Measurements from ENCODE around the gene TGDS. TPM values are rescaled to one million over a fixed set of nuclear protein-coding genes. Genes with fewer than 3 reads are reported as not detected.
A peak's percentile ranks its signal among the peaks of the same experiment; 100 is the strongest.
"Not testable (repeated sequence)": the region's sequence is repeated elsewhere in the genome, so short reads cannot be mapped to it uniquely, and the experiment has no call there.

TGDS gene, protein sequence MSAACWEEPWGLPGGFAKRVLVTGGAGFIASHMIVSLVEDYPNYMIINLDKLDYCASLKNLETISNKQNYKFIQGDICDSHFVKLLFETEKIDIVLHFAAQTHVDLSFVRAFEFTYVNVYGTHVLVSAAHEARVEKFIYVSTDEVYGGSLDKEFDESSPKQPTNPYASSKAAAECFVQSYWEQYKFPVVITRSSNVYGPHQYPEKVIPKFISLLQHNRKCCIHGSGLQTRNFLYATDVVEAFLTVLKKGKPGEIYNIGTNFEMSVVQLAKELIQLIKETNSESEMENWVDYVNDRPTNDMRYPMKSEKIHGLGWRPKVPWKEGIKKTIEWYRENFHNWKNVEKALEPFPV
- 10 to 100 TPM; 18.2 to 23.1 (median 20.8) TPM for polyA plus RNA-seq (ENCODE audit: insufficient read length in 4 of 4)

DNA sequence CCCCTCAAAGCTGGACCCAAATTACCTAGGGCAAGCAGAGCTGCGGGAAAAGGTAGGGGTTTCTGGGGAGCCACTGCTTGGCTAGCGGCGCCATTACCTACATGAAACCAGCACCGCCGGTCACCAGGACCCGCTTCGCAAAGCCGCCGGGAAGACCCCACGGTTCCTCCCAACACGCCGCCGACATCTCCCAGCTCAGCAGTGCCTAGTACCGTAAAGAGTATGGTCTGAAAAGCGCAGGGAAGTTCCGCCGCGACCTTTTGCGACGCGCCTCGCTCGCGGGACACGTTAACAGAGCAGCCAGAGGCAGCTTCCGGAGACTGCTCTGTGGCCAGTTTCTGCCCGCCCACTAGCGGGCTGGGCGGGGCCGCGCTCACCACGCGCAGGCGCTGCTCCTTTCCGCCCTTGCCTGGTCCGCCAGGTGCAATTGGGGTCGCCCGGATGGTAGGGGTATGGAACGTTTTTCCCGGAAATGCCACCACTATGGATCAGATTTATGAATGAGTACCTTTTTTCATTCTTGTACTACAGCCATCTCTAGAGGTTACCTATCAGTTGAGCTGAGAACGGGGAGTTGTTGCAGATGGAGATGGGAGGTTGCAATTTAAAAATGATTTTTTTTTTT is at the start of gene TGDS:
TGDS (minus strand) TSS at position 203 of the 625 bp plus-strand sequence; CDS start at position 187, 16 bp downstream.
- peak; percentile 79 to 86 (median 83) for DNase-seq (ENCODE audit: low read depth in 4 of 4, low spot score in 3 of 4)

GRCh38 chr13:94641409-94641941 is 45.5 kb upstream of the TGDS start:
- DNase-seq (ENCODE audit: low read depth in 4 of 4, low spot score in 3 of 4): peak in 2 of 4 donors; percentile 32 to 42

DNA sequence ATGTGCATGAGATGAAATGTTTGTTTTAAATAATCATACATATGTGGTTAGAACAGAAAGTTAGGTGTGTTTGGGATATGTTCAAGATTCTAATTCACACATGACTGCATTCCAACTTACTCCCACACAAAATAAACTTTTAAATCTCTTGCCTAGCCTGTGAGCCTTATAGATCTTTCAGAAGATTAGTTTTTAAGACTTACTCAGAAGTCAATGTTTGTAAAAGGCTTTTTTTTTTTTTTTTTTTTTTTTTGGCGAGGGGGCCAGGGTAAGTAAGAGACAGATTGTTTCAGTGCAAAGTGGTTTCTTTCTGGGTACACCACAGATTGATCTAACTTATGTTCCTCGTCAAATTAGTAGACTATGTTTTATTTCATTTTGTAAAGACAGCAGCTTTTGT is 44.8 kb upstream of the TGDS start:
- DNase-seq (ENCODE audit: low read depth in 4 of 4, low spot score in 3 of 4): no peak

GRCh38 chr13:94637677-94638076 is 41.7 kb upstream of the TGDS start:
- DNase-seq (ENCODE audit: low read depth in 4 of 4, low spot score in 3 of 4): not testable (repeated sequence)

- no peak for DNase-seq (ENCODE audit: low read depth in 4 of 4, low spot score in 3 of 4)
Measured at GRCh38 chr13:94636942-94637578, 41.1 kb upstream of the TGDS start.

- not testable (repeated sequence) for DNase-seq (ENCODE audit: low read depth in 4 of 4, low spot score in 3 of 4)
Measured at GRCh38 chr13:94636096-94636495, 40.1 kb upstream of the TGDS start.

DNA sequence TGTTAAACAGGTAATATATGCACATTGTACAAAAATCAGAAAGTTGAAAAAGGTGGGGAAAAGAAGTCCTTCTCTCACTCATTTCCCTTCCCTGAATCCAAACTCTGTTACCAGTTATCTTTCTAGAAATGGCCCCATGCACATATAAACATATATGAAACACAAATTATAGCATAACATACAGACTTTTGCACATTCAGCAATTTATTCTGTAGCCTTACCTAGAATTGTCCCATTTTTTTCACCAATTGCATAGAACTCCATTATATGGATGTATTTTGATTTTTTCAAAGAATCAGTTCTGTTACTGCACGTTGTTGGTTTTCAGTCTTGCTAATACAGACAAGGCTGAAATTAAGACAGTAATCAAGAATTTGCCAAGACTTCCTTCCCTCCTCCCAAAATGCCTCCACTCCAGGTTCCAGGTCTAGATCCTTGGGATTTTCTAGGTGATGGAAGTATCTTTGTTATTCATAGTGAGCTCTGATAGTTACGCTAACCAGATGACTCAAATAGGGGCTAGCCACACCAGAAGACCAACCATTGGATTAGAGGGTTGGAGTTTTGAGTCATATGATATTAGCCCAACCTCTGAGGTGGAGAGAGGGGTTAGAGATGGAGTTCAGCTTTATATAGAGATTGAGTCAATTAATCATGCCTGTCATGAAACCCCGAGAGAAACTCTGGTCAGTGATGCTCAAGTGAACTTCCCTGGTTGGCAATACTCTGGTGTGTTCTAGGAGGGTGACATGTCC is 36.5 kb upstream of the TGDS start:
- DNase-seq (ENCODE audit: low read depth in 4 of 4, low spot score in 3 of 4): no peak

- no peak for DNase-seq (ENCODE audit: low read depth in 4 of 4, low spot score in 3 of 4)
Measured at GRCh38 chr13:94630858-94631257, 34.9 kb upstream of the TGDS start.

- DNase-seq (ENCODE audit: low read depth in 4 of 4, low spot score in 3 of 4): no peak
Measured at GRCh38 chr13:94623316-94623715, 27.4 kb upstream of the TGDS start.

DNA sequence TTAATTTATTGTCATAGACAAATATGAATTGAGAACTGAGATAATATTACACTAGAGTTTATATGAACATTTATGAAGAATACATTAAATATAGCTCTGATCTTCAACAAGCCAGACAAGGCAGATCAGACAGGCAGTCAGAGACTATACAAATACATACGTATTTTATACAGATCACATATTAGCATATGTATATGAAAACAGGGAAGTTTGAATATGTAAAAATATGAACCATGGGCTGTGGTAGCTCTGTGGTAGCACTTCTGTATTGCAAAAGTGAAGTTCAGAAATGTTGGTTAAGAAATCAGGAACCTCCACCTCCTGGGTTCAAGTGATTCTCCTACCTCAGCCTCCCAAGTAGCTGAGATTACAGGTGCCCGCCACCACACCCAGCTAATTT is 26.4 kb upstream of the TGDS start:
- DNase-seq (ENCODE audit: low read depth in 4 of 4, low spot score in 3 of 4): no peak

- DNase-seq (ENCODE audit: low read depth in 4 of 4, low spot score in 3 of 4): no peak
Measured at GRCh38 chr13:94620286-94620896, 24.4 kb upstream of the TGDS start.

DNA sequence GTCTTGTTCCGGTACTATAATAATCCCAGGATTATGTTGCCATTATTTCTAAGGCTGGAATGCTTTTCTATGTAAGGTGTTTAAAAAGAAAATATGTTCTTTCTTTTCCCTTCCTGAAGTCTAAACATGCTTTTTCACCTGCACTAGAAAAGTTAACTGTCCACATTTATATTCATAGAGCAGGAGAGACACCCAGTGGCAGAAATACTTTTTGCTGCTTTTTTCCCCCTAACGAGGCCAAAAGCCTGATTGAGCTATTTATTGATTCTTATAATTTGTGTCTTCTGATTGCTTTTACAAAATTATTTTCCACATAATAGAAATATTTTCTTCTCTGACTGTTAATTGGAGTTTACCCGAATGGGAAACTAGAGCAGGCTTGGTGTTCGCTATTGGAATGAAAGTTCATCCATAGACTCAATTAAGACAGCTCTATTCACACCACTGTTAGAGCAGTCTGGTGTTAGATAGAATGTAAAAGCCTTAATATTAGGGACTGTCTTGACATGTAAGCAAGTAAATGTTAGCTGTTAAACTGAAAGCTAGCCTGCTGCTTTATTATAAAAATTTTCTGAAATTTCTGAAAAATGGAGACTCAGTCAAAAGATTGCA is 21.5 kb upstream of the TGDS start:
- DNase-seq (ENCODE audit: low read depth in 4 of 4, low spot score in 3 of 4): no peak

DNA sequence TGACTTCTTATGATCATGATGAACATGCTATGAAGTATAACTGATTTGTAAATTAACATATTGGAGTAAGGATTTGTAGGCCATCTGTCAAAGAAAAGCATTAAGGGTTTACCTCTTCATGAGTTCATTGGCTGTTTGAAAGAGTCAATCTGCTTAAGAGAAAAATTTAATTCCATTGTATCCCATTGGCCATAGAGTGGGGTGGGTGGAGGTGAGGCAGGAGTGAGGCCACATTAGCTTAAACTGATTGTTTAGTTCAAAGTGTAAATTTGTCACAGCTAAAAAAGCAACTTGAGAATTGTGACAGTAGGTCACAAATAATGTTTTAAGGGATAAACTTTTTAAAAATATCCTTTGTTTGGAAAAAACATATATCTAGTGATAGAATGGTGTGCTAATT is 17.1 kb upstream of the TGDS start:
- DNase-seq (ENCODE audit: low read depth in 4 of 4, low spot score in 3 of 4): no peak

GRCh38 chr13:94612050-94612449 is 16.1 kb upstream of the TGDS start:
- DNase-seq (ENCODE audit: low read depth in 4 of 4, low spot score in 3 of 4): no peak

DNA sequence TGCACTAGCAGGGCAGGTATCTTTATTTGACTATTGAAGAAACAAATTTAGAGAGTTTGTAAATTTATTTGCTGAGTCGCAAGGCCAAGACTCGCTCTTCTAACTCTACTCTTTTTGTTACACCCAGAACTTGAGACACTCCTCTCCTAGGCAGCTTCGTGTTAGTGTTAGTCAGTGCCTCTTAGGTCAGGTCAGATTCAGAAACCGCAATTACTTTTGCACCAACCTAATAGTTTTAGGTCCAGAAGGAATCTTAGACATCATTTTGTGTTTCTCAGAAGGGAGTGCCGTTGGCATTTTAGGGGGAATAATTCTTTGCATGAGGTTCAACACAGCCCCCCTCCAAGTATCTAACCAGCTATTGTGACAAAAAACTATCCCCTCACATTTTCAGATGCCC is 14.5 kb upstream of the TGDS start:
- no peak for DNase-seq (ENCODE audit: low read depth in 4 of 4, low spot score in 3 of 4)

GRCh38 chr13:94609196-94609595 is 13.2 kb upstream of the TGDS start:
- no peak for DNase-seq (ENCODE audit: low read depth in 4 of 4, low spot score in 3 of 4)

- no peak for DNase-seq (ENCODE audit: low read depth in 4 of 4, low spot score in 3 of 4)
Measured at GRCh38 chr13:94608586-94608985, 12.6 kb upstream of the TGDS start.

GRCh38 chr13:94607939-94608338 is 12.0 kb upstream of the TGDS start:
- no peak for DNase-seq (ENCODE audit: low read depth in 4 of 4, low spot score in 3 of 4)

GRCh38 chr13:94607056-94607455 is 11.1 kb upstream of the TGDS start:
- no peak for DNase-seq (ENCODE audit: low read depth in 4 of 4, low spot score in 3 of 4)

DNA sequence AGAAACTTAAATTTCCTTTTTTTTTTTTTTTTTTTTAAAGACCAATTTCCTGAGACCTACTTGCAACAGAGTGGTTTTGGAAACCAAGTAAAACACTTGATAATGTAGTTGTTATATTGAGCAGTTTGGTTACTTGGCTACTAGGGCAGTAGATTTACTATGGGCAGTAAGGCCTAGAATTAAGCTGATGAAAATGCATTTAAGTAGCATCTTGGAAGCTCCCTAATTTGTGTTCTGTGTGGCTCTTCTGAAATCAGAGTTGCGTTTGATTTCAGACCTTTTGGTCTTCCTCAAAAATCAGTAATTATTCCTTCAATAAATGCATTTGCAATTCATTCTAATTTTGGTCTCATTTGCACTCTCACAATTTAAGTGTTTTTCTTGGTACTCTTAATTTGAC is 6.5 kb upstream of the TGDS start:
- no peak for DNase-seq (ENCODE audit: low read depth in 4 of 4, low spot score in 3 of 4)
